GM21619 (cell line): ENCODE measurements around the gene MYNN.

Experiments
- ATAC-seq: cut with Tn5 transposase; IDR thresholded peaks from one replicate; pipeline ENCODE4 v1.9.1; 2021; ENCODE audit not compliant: unreplicated experiment

Gene MYNN

DNA sequence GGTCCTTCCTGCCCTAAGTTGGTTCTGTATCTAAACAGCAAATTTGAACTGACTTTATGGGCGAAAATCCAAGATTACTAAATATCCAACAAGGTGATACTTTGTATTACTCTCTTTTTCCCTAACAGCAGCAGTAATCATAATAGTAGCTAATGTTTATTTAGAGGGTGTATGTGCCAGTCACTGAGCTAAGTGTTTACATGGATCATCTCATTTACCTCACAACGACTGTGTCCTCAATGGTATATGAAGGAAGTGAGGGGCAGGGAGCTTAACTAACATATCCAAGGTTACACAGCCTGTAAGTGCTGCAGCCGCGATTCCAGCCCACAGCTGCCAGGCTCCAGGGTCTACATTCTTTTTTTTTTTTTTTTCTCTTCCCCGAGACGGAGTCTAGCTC, 49.8 kb downstream of the MYNN start:
- no peak for ATAC-seq

DNA sequence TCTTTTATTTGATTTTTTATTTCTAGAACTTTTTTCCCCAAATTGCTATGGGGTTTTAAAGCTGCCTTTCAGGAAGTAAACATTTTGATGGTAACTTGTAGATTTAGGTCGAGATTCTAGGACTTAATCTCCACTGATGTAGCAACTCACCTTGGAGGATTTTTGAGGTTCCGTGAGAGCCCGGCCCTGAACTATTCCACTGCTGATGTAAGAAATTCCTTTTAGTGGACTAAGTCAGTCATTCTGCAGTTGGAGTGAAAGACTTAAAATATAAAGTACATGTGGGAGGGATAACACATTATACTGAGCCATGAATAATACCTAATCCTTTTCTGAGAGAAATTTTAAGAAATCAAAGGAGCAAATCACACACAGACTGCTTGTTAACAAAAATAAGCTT, 52.1 kb downstream of the MYNN start:
- ATAC-seq: no peak

GRCh38 chr3:169827712-169828111, 54.5 kb downstream of the MYNN start:
- ATAC-seq: no peak

DNA sequence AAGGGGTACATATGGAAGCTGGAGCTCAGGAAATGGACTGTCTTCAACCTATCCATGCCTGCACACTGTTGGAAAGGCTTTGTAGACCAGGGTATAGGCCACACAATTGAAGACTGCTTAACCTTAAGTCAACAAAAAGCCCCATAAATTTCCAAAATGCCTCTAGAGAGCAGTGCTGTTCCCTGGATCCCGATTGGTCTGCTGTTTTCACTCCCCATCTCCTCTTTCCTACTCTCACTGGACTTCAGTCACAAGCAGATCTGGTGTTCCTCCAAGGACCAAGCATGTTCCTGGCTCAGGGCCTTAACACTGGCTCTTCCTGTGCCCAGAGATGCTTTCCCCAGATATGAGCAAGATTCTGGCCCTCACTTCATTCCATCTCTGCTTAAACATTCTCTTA, 62.3 kb downstream of the MYNN start:
- no peak for ATAC-seq

- peak; percentile 84 for ATAC-seq
Measured at GRCh38 chr3:169836078-169836941, 63.1 kb downstream of the MYNN start.

GRCh38 chr3:169836942-169837275, 63.7 kb downstream of the MYNN start:
- no peak for ATAC-seq

DNA sequence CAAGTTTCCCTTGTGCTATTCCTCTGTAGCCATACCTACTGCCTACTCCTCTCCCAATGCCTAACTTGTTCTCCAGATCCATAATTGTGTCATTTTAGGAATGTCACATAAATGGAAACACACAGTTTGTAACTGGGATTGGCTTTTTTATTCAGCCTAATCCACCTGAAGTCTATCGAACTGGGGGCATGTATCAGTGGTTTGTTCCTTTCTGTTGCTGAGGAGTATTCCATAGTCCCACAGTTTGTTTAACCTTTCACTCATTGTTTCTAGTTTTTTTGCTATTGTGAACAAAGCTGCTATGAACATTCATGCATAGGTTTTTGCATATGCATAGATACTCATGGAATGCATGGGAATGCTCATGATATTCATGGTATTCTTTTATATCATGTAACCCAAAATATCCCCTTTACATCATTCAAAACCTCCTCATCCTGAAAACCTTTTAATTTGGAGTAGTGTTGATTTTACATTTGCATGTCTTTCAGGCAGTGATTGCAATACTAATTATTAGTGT, 65.4 kb downstream of the MYNN start:
- ATAC-seq: no peak
